RWPE2 (cell line): Measurements from ENCODE around the gene ERP27.

Experiments used
- ATAC-seq: fragments of 200-7000 bp; cut with Tn5 transposase; 3 replicates; pipeline ENCODE4 v1.9.1; 2021; ENCODE audit warnings: low read depth
- DNase-seq: peaks from one replicate; pipeline ENCODE4 v3.0.0-alpha.2; 2020; ENCODE audit warnings: low spot score
- H3K27ac ChIP-seq: fragments of 450-650 bp; 2 replicates; pipeline ENCODE4 v1.5.1; 2017; ENCODE audit warnings: mild to moderate bottlenecking; ENCODE audit not compliant: poor library complexity, severe bottlenecking
- H3K27me3 ChIP-seq: fragments of 250-450 bp; sonication (Bioruptor Pico); 2 replicates; pipeline ENCODE4 v1.5.1; 2021; ENCODE audit warnings: mild to moderate bottlenecking, moderate library complexity; ENCODE audit not compliant: insufficient read depth, poor library complexity, severe bottlenecking
- H3K36me3 ChIP-seq: fragments of 250-450 bp; sonication (Bioruptor Pico); 2 replicates; pipeline ENCODE4 v1.5.1; 2020; ENCODE audit warnings: low read depth, mild to moderate bottlenecking, moderate library complexity
- H3K4me1 ChIP-seq: fragments of 250-450 bp; sonication (Bioruptor Pico); 2 replicates; pipeline ENCODE4 v1.5.1; 2021; ENCODE audit warnings: mild to moderate bottlenecking, moderate library complexity; ENCODE audit not compliant: insufficient read depth, poor library complexity, severe bottlenecking
- H3K4me3 ChIP-seq: fragments of 250-450 bp; sonication (Bioruptor Pico); 2 replicates; pipeline ENCODE4 v1.5.1; 2021; ENCODE audit warnings: mild to moderate bottlenecking, moderate library complexity; ENCODE audit not compliant: severe bottlenecking
- H3K9me3 ChIP-seq: fragments of 250-450 bp; sonication (Bioruptor Pico); 2 replicates; pipeline ENCODE4 v1.5.1; 2021; ENCODE audit warnings: mild to moderate bottlenecking, moderate library complexity; ENCODE audit not compliant: severe bottlenecking
- TF ChIP-seq, protein P1 (sequence below): fragments of 450-650 bp; IDR thresholded peaks from one replicate; pipeline ENCODE4 v1.5.1; 2017; ENCODE audit warnings: mild to moderate bottlenecking, moderate library complexity; ENCODE audit not compliant: poor library complexity, severe bottlenecking

The ERP27 gene

DNA sequence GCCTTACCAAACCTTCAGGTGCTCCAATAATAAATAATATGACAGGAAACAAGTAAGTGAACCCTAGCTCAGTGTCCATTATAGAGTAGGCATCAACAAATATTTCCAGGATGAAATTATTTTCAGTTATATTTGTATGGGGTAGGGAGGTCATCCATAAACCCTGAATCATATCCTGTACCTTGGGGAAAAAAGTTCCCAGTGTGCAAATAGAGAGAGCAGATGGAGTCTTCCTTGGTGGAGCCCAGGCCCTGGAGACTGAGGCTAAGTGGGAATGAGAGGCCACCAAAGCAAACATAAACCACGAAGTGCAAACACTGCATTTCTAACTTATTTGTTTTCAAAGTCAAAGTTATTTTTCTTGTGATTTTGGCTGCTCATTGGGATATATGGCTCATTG lies 8.5 kb upstream of the ERP27 start:
- Histone ChIP-seq H3K9me3 (no peaks in the 10 kb centered on the region), H3K4me3 (no peak overlapping the region), H3K36me3 (peaks cover 16% of the 10 kb centered on the region), H3K27me3 (no peaks in the 10 kb centered on the region), H3K4me1 (peaks cover 12% of the 10 kb centered on the region), H3K27ac (no peak overlapping the region)
- ATAC-seq (no peak; the same call in 2 of the 3 replicates), DNase-seq (no peak)
- TF ChIP-seq, protein P1, sequence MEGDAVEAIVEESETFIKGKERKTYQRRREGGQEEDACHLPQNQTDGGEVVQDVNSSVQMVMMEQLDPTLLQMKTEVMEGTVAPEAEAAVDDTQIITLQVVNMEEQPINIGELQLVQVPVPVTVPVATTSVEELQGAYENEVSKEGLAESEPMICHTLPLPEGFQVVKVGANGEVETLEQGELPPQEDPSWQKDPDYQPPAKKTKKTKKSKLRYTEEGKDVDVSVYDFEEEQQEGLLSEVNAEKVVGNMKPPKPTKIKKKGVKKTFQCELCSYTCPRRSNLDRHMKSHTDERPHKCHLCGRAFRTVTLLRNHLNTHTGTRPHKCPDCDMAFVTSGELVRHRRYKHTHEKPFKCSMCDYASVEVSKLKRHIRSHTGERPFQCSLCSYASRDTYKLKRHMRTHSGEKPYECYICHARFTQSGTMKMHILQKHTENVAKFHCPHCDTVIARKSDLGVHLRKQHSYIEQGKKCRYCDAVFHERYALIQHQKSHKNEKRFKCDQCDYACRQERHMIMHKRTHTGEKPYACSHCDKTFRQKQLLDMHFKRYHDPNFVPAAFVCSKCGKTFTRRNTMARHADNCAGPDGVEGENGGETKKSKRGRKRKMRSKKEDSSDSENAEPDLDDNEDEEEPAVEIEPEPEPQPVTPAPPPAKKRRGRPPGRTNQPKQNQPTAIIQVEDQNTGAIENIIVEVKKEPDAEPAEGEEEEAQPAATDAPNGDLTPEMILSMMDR: no peak

- Histone ChIP-seq H3K4me1 (peaks cover 5% of the 10 kb centered on the region), H3K4me3 (no peak overlapping the region), H3K9me3 (no peaks in the 10 kb centered on the region), H3K27me3 (no peaks in the 10 kb centered on the region), H3K36me3 (peaks cover 16% of the 10 kb centered on the region), H3K27ac (no peak overlapping the region)
- ATAC-seq (no peak), DNase-seq (no peak)
- TF ChIP-seq, protein P1: no peak
Measured at GRCh38 chr12:14946162-14946561, 7.8 kb upstream of the ERP27 start.

GRCh38 chr12:14942196-14942931 lies 4.0 kb upstream of the ERP27 start:
- Histone ChIP-seq H3K27ac (no peak overlapping the region), H3K27me3 (no peaks in the 10 kb centered on the region), H3K9me3 (no peaks in the 10 kb centered on the region), H3K4me1 (no peaks in the 10 kb centered on the region), H3K4me3 (no peak overlapping the region), H3K36me3 (peaks cover 1% of the 10 kb centered on the region)
- TF ChIP-seq, protein P1: no peak
- ATAC-seq: no peak
- no peak for DNase-seq

- DNase-seq: no peak
- Histone ChIP-seq H3K9me3 (no peaks in the 10 kb centered on the region), H3K4me1 (no peaks in the 10 kb centered on the region), H3K27ac (no peak overlapping the region), H3K36me3 (no peaks in the 10 kb centered on the region; the same call in 1 of the 2 replicates), H3K4me3 (no peak overlapping the region), H3K27me3 (no peaks in the 10 kb centered on the region)
- ATAC-seq: no peak
- TF ChIP-seq, protein P1: no peak
Measured at GRCh38 chr12:14941369-14941768, 3.0 kb upstream of the ERP27 start.

- H3K27me3 ChIP-seq: no peaks in the 10 kb centered on the region
- H3K9me3 ChIP-seq: no peaks in the 10 kb centered on the region
- H3K27ac ChIP-seq: no peak overlapping the region
- no peaks in the 10 kb centered on the region for H3K36me3 ChIP-seq
- ATAC-seq (no peak), DNase-seq (no peak)
- H3K4me1 ChIP-seq: no peaks in the 10 kb centered on the region
- TF ChIP-seq, protein P1: no peak
- no peak overlapping the region for H3K4me3 ChIP-seq
Measured at GRCh38 chr12:14937689-14938088, 648 bp downstream of the ERP27 start.
